ENCODE data around the gene POLR2E.

The POLR2E gene

GRCh38 chr19:1122021-1122971, 27.1 kb upstream of the POLR2E start:
- no peak overlapping the region for H4K8ac ChIP-seq (ENCODE audit: low read depth, low read length)
- H2BK5ac ChIP-seq (ENCODE audit: low read depth, low read length, poor library complexity) = no peak overlapping the region
- H3K36me3 ChIP-seq (ENCODE audit: control insufficient read depth in 1 of 2, insufficient read depth in 2 of 2, low read length in 2 of 2) = peaks cover 83 to 88% of the 10 kb centered on the region in 2 experiments
- no peak overlapping the region for H3K14ac ChIP-seq (ENCODE audit: low read length)
- no peak overlapping the region for H3K9ac ChIP-seq (ENCODE audit: low read length)
- H3K79me1 ChIP-seq (ENCODE audit: low read length) = no peaks in the 10 kb centered on the region
- H3K4ac ChIP-seq (ENCODE audit: low read depth, low read length) = no peak overlapping the region
- DNase-seq = no peak
- no peaks in the 10 kb centered on the region for H3K4me1 ChIP-seq (ENCODE audit: control insufficient read depth in 1 of 2, insufficient read depth in 2 of 2, low read length in 2 of 2)
- peak overlapping the region; percentile 25 for H3K18ac ChIP-seq (ENCODE audit: low read length)
- H3K23ac ChIP-seq (ENCODE audit: low read length) = no peak overlapping the region
- H3K9me3 ChIP-seq (ENCODE audit: insufficient read depth, low read depth, low read length) = peaks cover 2% of the 10 kb centered on the region
- H3K4me2 ChIP-seq (ENCODE audit: low read length) = no peak overlapping the region
- no peak overlapping the region for H2BK12ac ChIP-seq (ENCODE audit: low read length)
- H3K27ac ChIP-seq (ENCODE audit: low read depth, low read length) = no peak overlapping the region
- H2AK5ac ChIP-seq (ENCODE audit: low read length) = no peak overlapping the region
- no peaks in the 10 kb centered on the region for H3K79me2 ChIP-seq (ENCODE audit: control insufficient read depth, insufficient read depth, low read length, poor library complexity)
- no peaks in the 10 kb centered on the region for H3K27me3 ChIP-seq (ENCODE audit: insufficient read depth, low read length)
- 100% methylated on average over 1 of the region's 63 CpGs for WGBS (ENCODE audit: extremely low coverage, insufficient coverage, insufficient read length)
- H2BK120ac ChIP-seq (ENCODE audit: insufficient read depth, low read length, poor library complexity) = no peak overlapping the region
- H4K12ac ChIP-seq (ENCODE audit: low read depth, low read length) = no peak overlapping the region
- H3K4me3 ChIP-seq (ENCODE audit: low read depth, low read length) = no peak overlapping the region
- no peak overlapping the region for H4K91ac ChIP-seq (ENCODE audit: low read depth, low read length)
- H2AFZ ChIP-seq (ENCODE audit: insufficient read depth, low read length, poor library complexity) = no peak overlapping the region

GRCh38 chr19:1121395-1121794, 26.2 kb upstream of the POLR2E start:
- H3K4ac ChIP-seq (ENCODE audit: low read depth, low read length) = no peak overlapping the region
- H3K9ac ChIP-seq (ENCODE audit: low read length) = no peak overlapping the region
- H3K4me1 ChIP-seq (ENCODE audit: control insufficient read depth in 1 of 2, insufficient read depth in 2 of 2, low read length in 2 of 2) = no peaks in the 10 kb centered on the region
- no peak overlapping the region for H3K18ac ChIP-seq (ENCODE audit: low read length)
- H4K12ac ChIP-seq (ENCODE audit: low read depth, low read length) = no peak overlapping the region
- no peak for DNase-seq
- H3K4me2 ChIP-seq (ENCODE audit: low read length) = no peak overlapping the region
- no peak overlapping the region for H4K8ac ChIP-seq (ENCODE audit: low read depth, low read length)
- H2AK5ac ChIP-seq (ENCODE audit: low read length) = no peak overlapping the region
- H2AFZ ChIP-seq (ENCODE audit: insufficient read depth, low read length, poor library complexity) = no peak overlapping the region
- peaks cover 84 to 89% of the 10 kb centered on the region in 2 experiments for H3K36me3 ChIP-seq (ENCODE audit: control insufficient read depth in 1 of 2, insufficient read depth in 2 of 2, low read length in 2 of 2)
- H3K9me3 ChIP-seq (ENCODE audit: insufficient read depth, low read depth, low read length) = peaks cover 2% of the 10 kb centered on the region
- no peaks in the 10 kb centered on the region for H3K27me3 ChIP-seq (ENCODE audit: insufficient read depth, low read length)
- no peak overlapping the region for H3K14ac ChIP-seq (ENCODE audit: low read length)
- no peak overlapping the region for H3K23ac ChIP-seq (ENCODE audit: low read length)
- no peak overlapping the region for H2BK12ac ChIP-seq (ENCODE audit: low read length)
- no peaks in the 10 kb centered on the region for H3K79me1 ChIP-seq (ENCODE audit: low read length)
- no peak overlapping the region for H2BK120ac ChIP-seq (ENCODE audit: insufficient read depth, low read length, poor library complexity)
- no peak overlapping the region for H3K4me3 ChIP-seq (ENCODE audit: low read depth, low read length)
- WGBS (ENCODE audit: extremely low coverage, insufficient coverage, insufficient read length) = no CpG with 5 or more reads among the region's 10 CpGs
- no peaks in the 10 kb centered on the region for H3K79me2 ChIP-seq (ENCODE audit: control insufficient read depth, insufficient read depth, low read length, poor library complexity)
- no peak overlapping the region for H3K27ac ChIP-seq (ENCODE audit: low read depth, low read length)
- no peak overlapping the region for H4K91ac ChIP-seq (ENCODE audit: low read depth, low read length)
- H2BK5ac ChIP-seq (ENCODE audit: low read depth, low read length, poor library complexity) = no peak overlapping the region

- no peak overlapping the region for H3K27ac ChIP-seq (ENCODE audit: low read depth, low read length)
- no peak overlapping the region for H3K23ac ChIP-seq (ENCODE audit: low read length)
- DNase-seq = no peak
- peak overlapping the region; percentile 23 for H3K4me3 ChIP-seq (ENCODE audit: low read depth, low read length)
- no peaks in the 10 kb centered on the region for H3K27me3 ChIP-seq (ENCODE audit: insufficient read depth, low read length)
- no peak overlapping the region for H3K4me2 ChIP-seq (ENCODE audit: low read length)
- no peak overlapping the region for H3K9ac ChIP-seq (ENCODE audit: low read length)
- H2AFZ ChIP-seq (ENCODE audit: insufficient read depth, low read length, poor library complexity) = no peak overlapping the region
- no peak overlapping the region for H3K4ac ChIP-seq (ENCODE audit: low read depth, low read length)
- no peak overlapping the region for H2BK120ac ChIP-seq (ENCODE audit: insufficient read depth, low read length, poor library complexity)
- no peak overlapping the region for H4K91ac ChIP-seq (ENCODE audit: low read depth, low read length)
- H3K4me1 ChIP-seq (ENCODE audit: control insufficient read depth in 1 of 2, insufficient read depth in 2 of 2, low read length in 2 of 2) = no peaks in the 10 kb centered on the region
- H3K36me3 ChIP-seq (ENCODE audit: control insufficient read depth in 1 of 2, insufficient read depth in 2 of 2, low read length in 2 of 2) = peaks cover 84 to 85% of the 10 kb centered on the region in 2 experiments
- H3K79me1 ChIP-seq (ENCODE audit: low read length) = no peaks in the 10 kb centered on the region
- no peaks in the 10 kb centered on the region for H3K79me2 ChIP-seq (ENCODE audit: control insufficient read depth, insufficient read depth, low read length, poor library complexity)
- H2AK5ac ChIP-seq (ENCODE audit: low read length) = no peak overlapping the region
- no peak overlapping the region for H2BK12ac ChIP-seq (ENCODE audit: low read length)
- WGBS (ENCODE audit: extremely low coverage, insufficient coverage, insufficient read length) = no CpG with 5 or more reads among the region's 50 CpGs
- H3K9me3 ChIP-seq (ENCODE audit: insufficient read depth, low read depth, low read length) = peaks cover 2% of the 10 kb centered on the region
- H3K18ac ChIP-seq (ENCODE audit: low read length) = no peak overlapping the region
- no peak overlapping the region for H2BK5ac ChIP-seq (ENCODE audit: low read depth, low read length, poor library complexity)
- H4K12ac ChIP-seq (ENCODE audit: low read depth, low read length) = no peak overlapping the region
- H4K8ac ChIP-seq (ENCODE audit: low read depth, low read length) = no peak overlapping the region
- no peak overlapping the region for H3K14ac ChIP-seq (ENCODE audit: low read length)
Observed at GRCh38 chr19:1119475-1120217, 24.5 kb upstream of the POLR2E start.

GRCh38 chr19:1118999-1119398, 23.8 kb upstream of the POLR2E start:
- Histone ChIP-seq H2BK120ac (ENCODE audit: insufficient read depth, low read length, poor library complexity) (no peak overlapping the region), H2BK5ac (ENCODE audit: low read depth, low read length, poor library complexity) (no peak overlapping the region), H3K23ac (ENCODE audit: low read length) (no peak overlapping the region), H4K91ac (ENCODE audit: low read depth, low read length) (no peak overlapping the region), H3K27me3 (ENCODE audit: insufficient read depth, low read length) (no peaks in the 10 kb centered on the region), H2BK12ac (ENCODE audit: low read length) (no peak overlapping the region), H2AFZ (ENCODE audit: insufficient read depth, low read length, poor library complexity) (no peak overlapping the region), H3K9me3 (ENCODE audit: insufficient read depth, low read depth, low read length) (peaks cover 2% of the 10 kb centered on the region), H3K79me2 (ENCODE audit: control insufficient read depth, insufficient read depth, low read length, poor library complexity) (no peaks in the 10 kb centered on the region), H3K4me1 (ENCODE audit: control insufficient read depth in 1 of 2, insufficient read depth in 2 of 2, low read length in 2 of 2) (peaks cover 0 to under 1% of the 10 kb centered on the region in 2 experiments), H3K14ac (ENCODE audit: low read length) (no peak overlapping the region), H4K8ac (ENCODE audit: low read depth, low read length) (no peak overlapping the region), H3K4ac (ENCODE audit: low read depth, low read length) (no peak overlapping the region), H3K4me3 (ENCODE audit: low read depth, low read length) (no peak overlapping the region), H3K36me3 (ENCODE audit: control insufficient read depth in 1 of 2, insufficient read depth in 2 of 2, low read length in 2 of 2) (peaks cover 83% of the 10 kb centered on the region in 2 experiments), H3K18ac (ENCODE audit: low read length) (no peak overlapping the region), H3K27ac (ENCODE audit: low read depth, low read length) (no peak overlapping the region), H4K12ac (ENCODE audit: low read depth, low read length) (no peak overlapping the region), H2AK5ac (ENCODE audit: low read length) (no peak overlapping the region), H3K79me1 (ENCODE audit: low read length) (no peaks in the 10 kb centered on the region), H3K4me2 (ENCODE audit: low read length) (no peak overlapping the region), H3K9ac (ENCODE audit: low read length) (no peak overlapping the region)
- no peak for DNase-seq
- no CpG with 5 or more reads among the region's 34 CpGs for WGBS (ENCODE audit: extremely low coverage, insufficient coverage, insufficient read length)

Data from trophoblast cell (in vitro differentiated cells and primary cell).